Loucy (cell line): ENCODE results near the gene POU2F1.
A peak's percentile ranks its signal among the peaks of the same experiment; 100 is the strongest.

Source experiments
- H2AFZ ChIP-seq: fragments of 200-600 bp; sonication (generic); 2 replicates; pipeline ENCODE4 v1.6.0; 2016; ENCODE audit warnings: antibody characterized with exemption, mild to moderate bottlenecking, low read length, moderate library complexity
- H3F3A ChIP-seq: fragments of 200-600 bp; 2 replicates; pipeline ENCODE4 v1.6.0; 2016; ENCODE audit warnings: antibody characterized with exemption, low read depth, mild to moderate bottlenecking
- H3K27me3 ChIP-seq: fragments of 200-600 bp; sonication (generic); 2 replicates; pipeline ENCODE4 v1.6.1; 2014; ENCODE audit warnings: low read length, mild to moderate bottlenecking; ENCODE audit not compliant: insufficient read depth, poor library complexity, severe bottlenecking
- H3K36me3 ChIP-seq: fragments of 200-600 bp; sonication (generic); 2 replicates; pipeline ENCODE4 v1.6.1; 2016; ENCODE audit warnings: low read length; ENCODE audit not compliant: insufficient read depth
- H3K4me1 ChIP-seq: fragments of 200-600 bp; sonication (generic); 2 replicates; pipeline ENCODE4 v1.5.1; 2014; ENCODE audit warnings: low read length, mild to moderate bottlenecking; ENCODE audit not compliant: insufficient read depth, poor library complexity, severe bottlenecking
- H3K4me2 ChIP-seq: fragments of 200-600 bp; sonication (generic); 2 replicates; pipeline ENCODE4 v1.6.0; 2014; ENCODE audit warnings: antibody characterized with exemption, low read length, low read depth, mild to moderate bottlenecking; ENCODE audit not compliant: poor library complexity, severe bottlenecking
- H3K4me3 ChIP-seq: fragments of 200-600 bp; sonication (generic); 2 replicates; pipeline ENCODE4 v1.5.1; 2014; ENCODE audit warnings: low read length, mild to moderate bottlenecking, mixed read lengths; ENCODE audit not compliant: poor library complexity, severe bottlenecking
- H3K79me2 ChIP-seq: fragments of 200-600 bp; sonication (generic); 2 replicates; pipeline ENCODE4 v1.6.1; 2014; ENCODE audit warnings: low read length; ENCODE audit not compliant: insufficient read depth
- H3K9ac ChIP-seq: fragments of 200-600 bp; sonication (generic); 2 replicates; pipeline ENCODE4 v1.6.0; 2014; ENCODE audit warnings: mild to moderate bottlenecking, low read depth, low read length, moderate library complexity; ENCODE audit not compliant: poor library complexity, severe bottlenecking
- H3K9me2 ChIP-seq: fragments of 200-600 bp; sonication (generic); replicated peaks from 2 replicates; pipeline ENCODE4 v1.6.1; 2016; ENCODE audit warnings: low read depth, low read length, mixed read lengths
- H3K9me3 ChIP-seq: fragments of 200-600 bp; sonication (generic); 2 replicates; pipeline ENCODE4 v1.6.1; 2014; ENCODE audit warnings: mild to moderate bottlenecking, antibody characterized with exemption, low read length, low read depth; ENCODE audit not compliant: insufficient read depth
- H4K20me1 ChIP-seq: fragments of 200-600 bp; sonication (generic); 2 replicates; pipeline ENCODE4 v1.6.0; 2014; ENCODE audit warnings: antibody characterized with exemption, low read length, mild to moderate bottlenecking; ENCODE audit not compliant: insufficient read depth, poor library complexity, severe bottlenecking
- EZH2phosphoT487 ChIP-seq: fragments of 200-600 bp; IDR thresholded peaks from 2 replicates; pipeline ENCODE4 v1.6.1; 2018; ENCODE audit warnings: antibody characterized with exemption, mild to moderate bottlenecking, moderate library complexity, borderline replicate concordance
- TF ChIP-seq, protein P1 (sequence below): fragments of 200-600 bp; sonication (generic); conservative IDR thresholded peaks from 2 replicates; pipeline ENCODE4 v1.5.1; 2014; ENCODE audit warnings: mild to moderate bottlenecking, antibody characterized with exemption, low read length

POU2F1 gene

GRCh38 chr1:167452483-167452882 is 231.8 kb downstream of the POU2F1 start:
- H2AFZ ChIP-seq: no peak overlapping the region
- no peak overlapping the region for H3K9ac ChIP-seq
- no peaks in the 10 kb centered on the region for H3K9me2 ChIP-seq
- no peak overlapping the region for H3K4me2 ChIP-seq
- no peak overlapping the region for H3K4me3 ChIP-seq
- no peaks in the 10 kb centered on the region for H3K9me3 ChIP-seq
- H3K36me3 ChIP-seq: peaks cover 5% of the 10 kb centered on the region; the same call in 1 of the 2 replicates
- TF ChIP-seq EZH2phosphoT487: no peak
- TF ChIP-seq, protein P1, sequence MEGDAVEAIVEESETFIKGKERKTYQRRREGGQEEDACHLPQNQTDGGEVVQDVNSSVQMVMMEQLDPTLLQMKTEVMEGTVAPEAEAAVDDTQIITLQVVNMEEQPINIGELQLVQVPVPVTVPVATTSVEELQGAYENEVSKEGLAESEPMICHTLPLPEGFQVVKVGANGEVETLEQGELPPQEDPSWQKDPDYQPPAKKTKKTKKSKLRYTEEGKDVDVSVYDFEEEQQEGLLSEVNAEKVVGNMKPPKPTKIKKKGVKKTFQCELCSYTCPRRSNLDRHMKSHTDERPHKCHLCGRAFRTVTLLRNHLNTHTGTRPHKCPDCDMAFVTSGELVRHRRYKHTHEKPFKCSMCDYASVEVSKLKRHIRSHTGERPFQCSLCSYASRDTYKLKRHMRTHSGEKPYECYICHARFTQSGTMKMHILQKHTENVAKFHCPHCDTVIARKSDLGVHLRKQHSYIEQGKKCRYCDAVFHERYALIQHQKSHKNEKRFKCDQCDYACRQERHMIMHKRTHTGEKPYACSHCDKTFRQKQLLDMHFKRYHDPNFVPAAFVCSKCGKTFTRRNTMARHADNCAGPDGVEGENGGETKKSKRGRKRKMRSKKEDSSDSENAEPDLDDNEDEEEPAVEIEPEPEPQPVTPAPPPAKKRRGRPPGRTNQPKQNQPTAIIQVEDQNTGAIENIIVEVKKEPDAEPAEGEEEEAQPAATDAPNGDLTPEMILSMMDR: no peak
- H4K20me1 ChIP-seq: peaks cover 30% of the 10 kb centered on the region
- H3K4me1 ChIP-seq: peaks cover 26% of the 10 kb centered on the region
- peaks cover 51% of the 10 kb centered on the region for H3K79me2 ChIP-seq
- H3K27me3 ChIP-seq: no peaks in the 10 kb centered on the region
- H3F3A ChIP-seq: no peaks in the 10 kb centered on the region

DNA sequence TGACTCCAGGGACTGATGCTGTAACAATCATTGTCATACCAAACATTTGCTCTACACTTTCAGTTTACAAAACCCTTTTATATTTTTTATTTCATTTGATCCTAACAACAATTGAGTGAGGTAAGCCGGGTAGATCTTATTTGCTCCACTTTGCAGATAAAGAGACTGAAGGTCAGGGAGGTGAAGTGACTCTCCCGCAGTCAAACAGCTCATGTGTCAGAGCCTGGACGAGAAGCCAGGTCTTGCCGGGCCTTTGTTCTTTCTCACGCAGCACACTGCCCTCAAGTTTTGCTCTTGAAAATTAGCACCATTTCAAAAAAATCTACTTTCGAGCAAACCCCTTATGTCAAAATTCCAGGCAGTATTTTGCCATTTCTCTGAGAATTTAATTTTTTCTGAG is 232.4 kb downstream of the POU2F1 start:
- H3F3A ChIP-seq: no peaks in the 10 kb centered on the region
- H3K4me3 ChIP-seq: no peak overlapping the region
- peaks cover 28% of the 10 kb centered on the region for H4K20me1 ChIP-seq
- H3K4me2 ChIP-seq: no peak overlapping the region
- no peak overlapping the region for H2AFZ ChIP-seq
- H3K9ac ChIP-seq: no peak overlapping the region
- H3K27me3 ChIP-seq: no peaks in the 10 kb centered on the region
- H3K9me2 ChIP-seq: no peaks in the 10 kb centered on the region
- H3K36me3 ChIP-seq: peaks cover 5% of the 10 kb centered on the region; the same call in 1 of the 2 replicates
- no peaks in the 10 kb centered on the region for H3K9me3 ChIP-seq
- H3K4me1 ChIP-seq: peaks cover 21% of the 10 kb centered on the region
- H3K79me2 ChIP-seq: peaks cover 57% of the 10 kb centered on the region
- TF ChIP-seq, protein P1: no peak
- TF ChIP-seq EZH2phosphoT487: no peak

DNA sequence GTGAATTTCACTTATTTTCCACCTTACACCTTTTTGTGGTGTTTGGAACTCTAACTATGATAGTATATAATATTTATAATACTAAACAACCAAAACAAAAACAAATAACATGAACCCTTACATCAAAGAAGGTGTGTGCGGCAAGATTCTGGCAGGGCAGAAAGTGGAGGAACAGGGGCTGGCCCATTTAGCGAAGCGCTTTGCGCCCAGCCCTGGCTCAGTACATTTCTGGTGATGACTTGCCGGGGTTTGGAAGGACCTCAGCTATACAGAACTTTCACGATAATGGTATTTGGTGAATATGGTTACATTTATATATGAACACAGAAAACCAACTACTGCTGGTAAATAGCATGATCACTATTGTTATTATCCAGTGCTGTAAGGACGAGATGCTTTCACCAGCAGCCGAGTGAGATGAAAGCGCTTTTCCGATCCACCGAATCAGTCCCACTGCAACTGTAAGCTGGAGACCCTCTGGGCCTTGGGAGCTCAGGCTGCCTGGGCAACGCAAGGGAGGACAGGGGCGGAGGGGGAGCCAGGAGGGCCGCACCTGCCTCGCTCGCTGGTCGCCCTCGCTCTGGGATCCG is 233.7 kb downstream of the POU2F1 start:
- peak overlapping the region; percentile 93 for H3K4me3 ChIP-seq
- no peaks in the 10 kb centered on the region for H3K9me3 ChIP-seq
- H2AFZ ChIP-seq: no peak overlapping the region
- H3K4me2 ChIP-seq: peak overlapping the region; percentile 93
- H3K4me1 ChIP-seq: peaks cover 17% of the 10 kb centered on the region
- no peaks in the 10 kb centered on the region for H3K9me2 ChIP-seq
- no peak for TF ChIP-seq EZH2phosphoT487
- TF ChIP-seq, protein P1: 0 out of 2 replicates have a peak, but pooled peaks have one; percentile 8
- peaks cover 24% of the 10 kb centered on the region for H4K20me1 ChIP-seq
- H3K27me3 ChIP-seq: no peaks in the 10 kb centered on the region
- no peaks in the 10 kb centered on the region for H3F3A ChIP-seq
- peaks cover 5% of the 10 kb centered on the region; the same call in 1 of the 2 replicates for H3K36me3 ChIP-seq
- H3K79me2 ChIP-seq: peaks cover 57% of the 10 kb centered on the region
- H3K9ac ChIP-seq: peak overlapping the region; percentile 77
